GM19463 (cell line): ENCODE measurements around the gene DDOST.
A peak's percentile ranks its signal among the peaks of the same experiment; 100 is the strongest.

ENCODE experiments used
- ATAC-seq: cut with Tn5 transposase; IDR thresholded peaks from one replicate; pipeline ENCODE4 v1.9.1; 2021; ENCODE audit warnings: mild to moderate bottlenecking, moderate library complexity; ENCODE audit not compliant: unreplicated experiment

DDOST gene

DNA sequence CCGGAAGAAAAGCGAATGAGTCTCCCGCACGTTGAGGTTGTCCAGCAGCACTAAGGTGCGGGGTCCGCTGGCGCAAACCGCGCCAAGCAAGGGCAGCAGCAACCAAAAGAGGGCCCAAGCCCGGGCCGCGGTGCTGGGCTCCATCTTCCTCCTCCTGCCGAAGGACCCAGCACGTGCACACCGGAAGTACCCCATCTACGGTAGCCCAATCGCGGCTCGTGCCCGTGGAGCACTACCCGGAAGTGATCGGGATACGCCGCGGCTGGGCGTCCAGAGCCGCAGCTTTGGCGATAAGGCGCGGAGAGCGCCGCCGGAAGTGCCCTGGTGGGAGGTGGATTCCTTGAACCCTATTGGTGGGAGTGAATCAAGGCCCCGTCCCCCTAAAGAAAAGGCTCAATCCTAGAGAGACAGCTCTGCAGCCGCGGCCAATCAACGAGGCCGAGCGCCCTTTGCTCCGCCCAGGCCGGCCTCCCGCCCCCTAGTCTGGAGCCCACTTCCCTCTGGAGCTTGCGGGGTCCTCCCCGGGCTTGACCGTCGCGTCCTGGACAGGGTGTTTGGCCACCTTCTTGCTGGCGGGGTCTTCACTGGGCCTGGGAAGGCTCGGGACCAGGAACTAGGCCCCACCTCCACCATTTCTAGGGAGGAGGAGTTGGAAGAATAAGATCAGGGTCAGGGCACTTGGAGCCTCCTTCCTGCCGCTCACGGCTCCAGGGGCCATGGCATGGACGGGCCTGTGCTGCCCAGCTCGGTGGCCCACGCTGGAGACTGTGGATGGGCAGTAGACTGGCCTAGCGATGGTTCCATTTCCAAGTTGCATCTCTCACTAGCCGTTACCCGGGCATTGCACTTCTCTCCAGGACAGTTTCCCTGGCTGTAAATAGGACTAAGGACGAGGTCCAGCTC lies at the start of gene DDOST:
Gene DDOST, minus strand, starts transcription at position 163 of the 903 bp plus-strand sequence. Its CDS starts 19 bp downstream, at position 144.
- peak; percentile 94 for ATAC-seq

DNA sequence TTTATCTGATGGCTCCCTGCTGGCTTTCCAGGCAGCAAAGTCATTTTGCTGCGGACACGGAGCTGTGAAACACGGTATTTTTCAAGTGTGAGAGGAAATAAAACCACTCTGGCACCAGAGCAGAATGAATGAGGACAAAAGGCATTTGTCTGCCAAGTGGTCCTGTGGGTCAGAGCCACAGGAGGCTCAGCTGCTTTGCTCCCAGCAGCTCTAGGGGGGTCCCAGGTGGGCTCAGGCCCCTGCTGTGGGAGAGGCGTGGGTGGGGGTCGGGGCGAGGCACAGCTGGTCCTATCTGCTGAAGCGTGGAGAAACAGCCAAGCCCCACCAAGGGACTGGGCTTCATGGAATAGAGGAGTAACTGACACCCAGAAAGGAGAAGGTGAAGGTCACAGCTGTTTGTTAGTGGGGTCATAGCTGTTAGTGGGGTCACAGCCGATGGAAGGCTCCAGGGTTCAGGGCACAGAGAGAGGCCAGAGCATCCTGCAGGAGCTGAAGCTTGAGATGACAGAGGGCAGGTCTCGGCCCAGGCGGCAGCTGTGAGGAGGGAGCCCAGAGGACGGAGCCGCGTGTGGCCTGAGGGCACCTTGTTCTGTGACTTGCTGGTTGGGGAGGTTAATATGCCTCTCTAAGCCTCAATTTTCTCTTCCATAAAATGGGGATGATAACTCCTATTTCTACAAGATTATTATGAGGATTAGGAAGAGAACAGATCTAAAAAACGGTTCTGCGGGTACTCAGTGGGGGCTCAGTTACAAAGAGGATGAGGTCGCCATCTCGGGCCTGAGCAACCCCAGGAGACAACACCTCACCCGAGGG lies 49.5 kb upstream of the DDOST start:
- ATAC-seq, result no peak

DNA sequence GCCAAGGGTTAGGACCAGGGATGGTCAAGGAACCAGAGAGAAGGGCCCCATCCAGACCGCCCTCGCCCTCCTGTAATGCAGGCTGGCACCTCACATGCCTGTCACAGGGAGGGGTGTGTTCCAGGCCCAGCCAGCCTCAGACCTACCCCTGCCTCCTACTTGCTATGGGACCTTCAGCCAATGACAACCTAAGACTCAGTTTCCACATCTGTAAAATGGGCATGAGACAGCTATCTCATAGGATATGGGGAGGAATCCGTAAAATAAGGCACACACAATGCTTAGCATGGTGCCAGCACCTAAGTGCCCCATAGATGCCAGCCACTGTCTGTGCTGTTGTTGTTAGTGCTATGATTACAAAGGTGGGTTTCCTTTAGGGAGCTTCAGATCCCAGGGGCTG lies 48.7 kb upstream of the DDOST start:
- no peak for ATAC-seq

DNA sequence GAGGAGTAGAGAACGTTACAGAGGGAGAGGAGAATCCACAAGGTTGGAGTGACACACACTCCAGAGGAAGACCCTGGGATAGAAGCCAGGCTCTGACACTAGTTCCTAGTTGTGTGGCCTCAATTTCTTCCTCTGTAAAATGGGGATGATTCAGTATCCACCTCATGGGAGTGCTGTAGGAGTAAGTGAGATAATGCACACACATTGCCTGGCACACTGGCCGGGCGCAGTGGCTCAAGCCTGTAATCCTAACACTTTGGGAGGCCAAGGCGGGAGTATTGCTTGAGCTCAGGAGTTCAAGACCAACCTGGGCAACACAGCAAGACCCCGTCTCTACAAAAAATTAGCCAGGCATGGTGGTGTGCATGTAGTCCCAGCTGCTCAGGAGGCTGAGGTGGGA lies 47.7 kb upstream of the DDOST start:
- ATAC-seq, result no peak

DNA sequence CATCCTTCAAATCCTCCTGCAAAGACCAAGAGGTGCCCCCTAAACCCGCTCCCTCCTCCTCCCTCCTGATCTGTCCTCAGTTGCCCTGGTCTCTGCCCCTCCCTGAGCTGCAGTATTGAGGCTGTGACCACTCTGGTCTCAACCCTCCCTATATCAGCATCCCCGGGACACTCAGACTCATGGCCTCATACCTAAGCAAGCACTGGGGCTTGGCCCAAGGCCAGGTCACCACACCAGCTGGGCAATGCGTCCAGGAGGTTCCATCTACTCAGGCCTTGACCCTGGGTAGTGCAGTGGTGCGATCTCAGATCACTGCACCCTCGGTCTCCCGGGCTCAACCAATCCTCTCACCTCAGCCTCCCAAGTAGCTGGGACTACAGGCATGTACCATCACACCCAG lies 46.9 kb upstream of the DDOST start:
- no peak for ATAC-seq

DNA sequence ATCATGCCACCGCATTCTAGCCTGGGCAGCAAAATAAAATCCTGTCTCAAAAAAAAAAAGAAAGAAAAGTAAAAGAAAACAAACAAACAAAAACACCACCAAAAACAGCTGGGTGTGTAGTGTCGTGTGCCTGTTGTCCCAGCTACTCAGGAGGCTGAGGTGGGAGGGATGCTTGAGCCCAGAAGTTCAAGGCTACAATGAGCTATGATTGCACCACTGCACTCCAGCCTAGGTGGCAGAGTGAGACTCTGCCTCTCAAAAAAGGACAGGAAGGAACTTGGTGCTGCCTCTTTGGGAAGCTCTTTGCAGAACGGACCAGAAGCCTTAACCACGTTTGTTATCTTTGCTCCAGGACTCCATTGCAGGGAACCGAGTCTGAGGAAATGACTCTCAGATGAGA lies 45.7 kb upstream of the DDOST start:
- ATAC-seq, result no peak

DNA sequence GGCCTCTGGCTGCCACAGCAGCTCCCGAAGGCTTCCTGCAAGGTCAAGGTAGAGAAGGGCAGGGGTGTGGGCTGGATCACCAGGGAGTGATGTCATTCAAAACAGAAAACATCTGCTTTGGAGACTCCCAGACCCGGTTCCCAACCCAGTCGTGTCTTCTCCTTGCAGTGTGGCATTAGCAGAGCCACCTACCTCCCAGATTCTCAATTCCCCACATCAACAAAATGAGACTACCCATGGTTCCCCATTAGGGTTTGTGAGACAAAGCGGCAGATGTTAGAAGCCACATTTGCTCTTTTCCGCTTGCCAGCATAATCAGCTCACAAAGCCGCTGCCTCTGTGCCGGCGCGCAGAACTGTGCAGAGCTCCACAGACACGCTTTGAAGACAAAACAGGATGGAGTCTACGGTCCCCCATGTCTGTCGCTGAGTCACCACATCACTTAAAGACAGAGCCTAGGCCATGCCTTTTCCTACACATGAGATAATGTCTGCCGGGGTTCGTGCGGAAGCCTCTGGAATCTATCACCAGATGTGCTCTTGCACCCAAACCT lies 44.1 kb upstream of the DDOST start:
- no peak for ATAC-seq

DNA sequence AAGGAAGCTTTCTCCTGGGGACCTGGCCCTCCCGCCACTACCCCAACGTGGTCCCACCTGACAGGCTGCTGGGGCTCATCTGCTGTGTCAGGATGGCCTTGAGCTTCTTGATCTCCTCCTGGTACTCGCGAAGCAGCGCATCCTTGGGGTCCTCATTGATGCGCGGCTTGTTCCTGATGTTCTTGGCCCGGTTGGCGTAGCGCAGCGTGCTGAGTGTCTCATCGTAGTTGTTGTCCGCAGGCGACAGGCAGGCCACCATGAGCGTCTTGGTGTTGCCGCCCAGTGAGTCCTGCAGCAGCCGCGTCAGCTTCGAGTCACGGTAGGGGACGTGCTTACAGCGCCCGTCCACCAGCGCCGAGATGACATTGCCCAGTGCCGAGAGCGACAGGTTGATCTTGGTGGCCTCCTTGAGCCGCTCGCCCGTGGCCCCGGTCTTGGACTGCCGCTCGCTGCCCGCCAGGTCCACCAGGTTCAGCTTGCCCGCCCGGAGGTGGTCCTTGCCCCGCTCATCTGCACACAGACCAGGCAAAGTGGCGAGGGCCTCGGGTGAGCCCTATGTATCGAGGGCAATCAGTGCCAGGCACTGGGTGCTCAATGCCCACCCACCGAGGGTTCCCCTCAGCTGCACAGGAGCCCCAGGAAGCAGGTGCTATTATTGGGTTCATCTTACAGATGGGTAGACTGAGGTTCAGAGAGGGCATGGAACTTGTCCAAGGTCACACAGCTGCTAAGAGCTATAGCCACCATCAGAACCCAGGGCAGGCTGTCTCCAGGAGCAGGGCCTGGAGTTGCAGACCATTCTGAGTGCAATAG lies 43.4 kb upstream of the DDOST start:
- ATAC-seq, result no peak

DNA sequence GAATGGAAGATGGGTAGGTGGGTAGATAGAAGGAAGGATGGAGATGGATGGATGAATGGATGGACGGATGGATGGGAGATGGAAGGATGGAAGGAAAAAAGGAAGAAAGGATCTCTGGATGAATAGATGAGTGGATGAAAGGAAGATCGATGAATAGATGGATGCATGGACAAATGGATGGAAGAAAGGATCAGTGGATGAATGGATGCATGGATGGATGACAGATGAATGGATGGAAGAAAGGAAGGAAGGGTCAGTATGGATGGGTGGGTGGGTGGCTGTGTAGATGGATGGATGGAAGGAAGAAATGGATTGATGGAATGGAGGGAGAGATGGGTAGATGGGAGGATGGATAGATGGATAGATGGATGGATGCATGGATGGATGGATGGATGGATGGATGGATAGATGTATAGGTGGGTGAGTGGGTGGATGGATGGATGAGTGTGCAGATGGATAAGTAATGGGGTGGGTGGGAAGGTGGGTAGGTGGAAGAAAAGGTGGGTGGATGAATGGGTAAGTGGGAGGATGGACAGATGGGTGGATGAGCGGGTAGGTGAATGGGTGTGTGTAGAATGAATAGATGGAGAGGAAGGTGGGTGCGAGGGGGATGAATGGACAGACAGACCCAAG lies 42.1 kb upstream of the DDOST start:
- no peak for ATAC-seq

DNA sequence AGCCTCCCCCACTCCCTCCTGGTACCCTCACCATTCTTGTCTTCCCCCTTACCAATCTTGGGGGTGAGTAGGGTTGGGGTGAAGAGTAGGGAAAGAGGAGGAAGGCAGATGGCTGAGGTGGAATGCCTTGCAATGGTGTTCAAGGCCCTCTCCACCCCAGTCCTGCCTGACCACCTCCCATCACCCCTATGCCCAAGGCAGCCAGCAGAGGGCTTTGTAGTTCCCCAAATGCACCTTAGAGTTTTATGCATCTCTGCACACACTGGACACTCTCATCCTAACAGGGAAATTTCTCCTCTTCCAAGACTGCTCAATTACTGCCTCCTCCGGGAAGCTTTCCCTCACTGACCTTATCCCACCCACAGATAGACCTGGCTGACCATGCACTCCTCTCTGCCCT lies 41.2 kb upstream of the DDOST start:
- ATAC-seq, result no peak

DNA sequence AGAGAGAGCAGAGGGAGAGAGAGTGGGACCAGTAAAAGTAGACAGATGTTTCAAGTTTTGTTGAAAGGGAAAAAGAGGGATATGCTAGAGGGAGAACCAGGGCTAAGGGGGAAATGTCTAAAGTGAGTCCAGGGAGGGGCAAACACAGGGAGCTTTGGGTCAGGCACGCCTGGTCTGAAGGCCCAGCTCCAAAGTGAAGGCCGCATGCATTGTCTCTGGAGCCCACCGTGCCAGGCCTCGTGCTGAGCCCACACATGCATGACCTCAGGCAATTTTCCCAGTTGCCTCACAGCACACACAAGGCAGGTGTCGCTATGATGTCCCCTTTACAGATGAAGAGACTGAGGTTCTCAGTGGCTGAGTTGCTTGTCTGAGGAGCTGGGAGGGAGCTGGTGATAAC lies 40.7 kb upstream of the DDOST start:
- ATAC-seq, result no peak

DNA sequence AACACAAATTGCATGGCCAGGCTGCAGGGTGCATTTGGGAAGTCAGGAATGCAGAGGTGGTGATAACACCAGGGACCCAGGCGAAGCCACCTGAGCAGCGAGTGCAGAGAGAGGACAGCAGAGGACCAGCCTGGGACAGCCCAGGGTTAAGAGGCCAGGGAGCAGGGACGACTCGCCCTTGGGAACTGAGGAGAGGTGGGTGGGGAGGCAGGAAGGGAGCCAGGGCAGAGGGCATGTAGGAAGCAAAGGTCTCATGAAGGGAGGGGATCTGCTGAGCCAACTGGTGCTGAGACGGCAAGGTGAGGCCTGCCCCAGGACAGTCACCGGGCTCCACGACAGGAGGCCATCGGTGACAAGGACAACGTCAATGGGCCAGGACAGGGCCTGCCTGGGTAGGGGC lies 40.3 kb upstream of the DDOST start:
- ATAC-seq, result no peak

DNA sequence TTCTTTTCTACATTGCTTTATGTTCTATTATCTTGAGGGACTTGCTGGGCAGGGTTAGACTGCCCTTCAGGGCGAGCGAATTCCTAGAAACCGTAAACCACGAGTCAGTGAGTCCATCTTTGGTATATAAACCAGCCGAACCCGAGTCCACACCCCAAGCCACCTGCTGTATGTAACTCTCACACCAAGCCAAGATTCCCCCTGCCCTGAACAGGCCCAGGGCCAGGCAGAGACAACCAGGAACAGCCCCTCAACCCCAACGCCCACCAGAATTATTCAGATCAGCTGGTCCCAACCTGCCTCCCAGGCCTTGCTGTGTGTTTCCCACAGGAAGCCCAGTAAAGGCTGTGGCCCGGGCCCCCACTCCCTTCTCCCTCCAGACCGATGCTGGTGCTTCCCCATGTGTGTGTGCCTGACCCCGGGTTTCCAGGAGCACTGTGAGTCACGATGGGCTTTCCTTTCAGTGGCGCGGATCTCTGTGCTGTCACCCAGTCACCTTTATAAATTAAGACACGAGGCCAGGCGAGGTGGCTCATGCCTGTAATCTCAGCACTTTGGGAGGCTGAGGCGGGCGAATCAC lies 39.6 kb upstream of the DDOST start:
- no peak for ATAC-seq

DNA sequence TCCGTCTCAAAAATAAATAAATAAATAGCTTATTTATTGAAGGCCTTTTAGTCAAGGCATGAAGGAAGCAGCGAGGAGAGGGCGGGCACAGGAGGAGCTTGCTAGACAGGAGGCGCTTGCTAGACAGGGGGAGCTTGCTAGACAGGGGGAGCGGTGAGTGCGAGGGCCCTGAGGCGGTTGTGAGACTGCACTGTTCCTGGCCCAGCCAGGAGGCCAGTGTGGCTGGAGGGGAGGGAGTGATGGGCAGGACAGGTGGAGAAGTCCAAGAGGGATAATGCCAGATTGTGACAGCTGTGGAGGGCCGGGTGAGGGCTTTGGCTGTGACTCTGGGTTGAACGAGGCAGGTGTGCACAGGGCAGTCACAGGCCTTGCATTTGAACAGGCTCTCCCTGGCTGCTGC lies 38.4 kb upstream of the DDOST start:
- ATAC-seq, result no peak

DNA sequence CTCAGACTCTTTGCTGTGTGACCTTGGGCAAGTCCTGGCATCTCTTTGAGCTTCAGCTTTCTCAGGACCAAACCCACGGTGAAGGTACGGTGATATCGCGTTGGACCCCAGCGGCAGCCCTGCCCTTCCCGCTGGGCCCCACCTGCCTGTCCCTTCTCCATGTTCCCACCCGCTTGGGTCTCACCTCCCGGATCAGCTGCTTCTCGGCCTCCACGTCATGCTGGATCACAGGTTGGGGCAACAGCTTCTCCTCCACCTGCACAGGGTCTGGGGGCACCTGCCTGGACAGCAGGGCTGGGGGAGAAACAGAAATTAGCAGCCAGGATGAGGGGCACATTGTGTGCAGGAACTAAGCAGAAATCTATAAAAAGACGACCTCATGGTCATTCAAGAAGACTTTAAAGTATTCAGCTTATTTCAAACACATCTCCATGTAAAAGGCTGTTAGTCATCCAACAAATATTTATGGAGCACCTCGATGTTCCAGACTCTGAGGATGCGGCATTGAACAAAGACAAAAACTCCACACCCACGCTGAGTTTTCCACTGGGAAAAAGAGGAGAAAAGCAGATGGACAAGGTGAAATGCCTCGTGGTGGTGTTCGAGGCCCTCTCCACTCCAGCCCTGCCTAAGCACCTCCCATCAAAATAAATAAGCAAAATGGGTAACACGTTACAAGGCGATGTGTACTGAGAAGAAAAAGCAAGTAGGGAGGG lies 37.2 kb upstream of the DDOST start:
- ATAC-seq, result no peak

DNA sequence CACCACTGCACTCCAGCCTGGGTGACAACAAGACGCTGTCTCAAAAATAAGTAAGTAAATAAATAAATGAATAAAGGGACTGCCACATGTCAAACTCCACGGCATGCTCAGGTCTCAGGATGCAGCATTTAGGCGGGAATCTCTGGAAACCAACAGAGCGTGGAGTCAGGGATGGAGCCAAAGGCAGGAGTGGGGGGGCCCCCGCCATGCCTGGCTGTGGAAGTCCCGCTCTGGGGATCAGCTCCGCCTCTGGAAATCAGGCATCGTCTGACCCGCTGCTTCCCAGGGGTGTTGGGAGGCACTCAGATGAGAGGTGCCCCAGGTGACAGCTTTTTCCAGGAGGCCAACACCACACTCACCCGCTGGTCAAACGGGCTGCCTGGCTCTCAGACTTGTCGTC lies 36.4 kb upstream of the DDOST start:
- ATAC-seq, result no peak

DNA sequence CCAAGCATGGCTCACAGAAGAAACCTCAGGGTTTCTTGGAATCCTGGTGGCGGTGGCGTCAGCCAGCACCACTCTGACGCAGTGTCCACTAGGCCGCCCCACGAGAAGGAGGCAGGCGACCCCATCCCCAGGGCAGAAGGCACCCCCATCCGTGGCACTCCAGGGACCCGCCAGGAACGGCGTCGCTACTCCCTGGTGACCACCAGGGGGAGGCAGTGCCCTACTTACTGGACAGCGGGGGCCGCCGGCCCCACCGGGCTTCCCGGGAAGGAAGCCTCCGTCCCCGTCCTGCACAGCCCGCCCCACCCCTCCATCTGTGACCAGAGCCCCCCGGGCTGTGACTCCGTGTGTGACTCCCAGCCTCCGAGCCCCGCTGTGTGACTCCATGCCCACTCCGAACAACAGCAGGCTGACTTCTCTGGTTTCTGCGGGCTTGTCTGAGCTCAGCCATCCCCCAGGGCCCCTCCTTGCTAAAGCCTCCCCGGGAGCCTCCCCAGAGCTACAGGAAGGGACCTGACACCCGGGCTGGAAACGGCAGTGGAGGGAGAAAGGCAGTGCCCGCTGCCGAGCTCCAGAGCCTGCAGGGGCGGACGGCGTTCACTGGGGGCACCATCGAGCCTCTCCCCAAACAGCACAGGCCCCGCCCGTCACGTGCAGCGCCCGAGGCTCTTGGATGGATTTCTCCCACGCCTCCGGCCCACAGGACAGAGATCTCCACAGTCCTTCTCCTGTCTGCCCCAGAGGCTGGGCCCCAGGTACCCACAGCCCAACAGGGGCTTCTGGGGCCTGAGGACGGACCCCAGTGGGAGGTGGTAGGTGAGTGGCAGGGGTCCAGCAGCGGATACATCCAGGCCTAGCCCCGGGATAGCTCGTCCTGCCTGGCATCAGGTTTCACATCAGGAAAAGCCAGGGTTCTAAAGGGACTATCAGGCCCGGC lies 35.5 kb upstream of the DDOST start:
- ATAC-seq, result peak; percentile 72

DNA sequence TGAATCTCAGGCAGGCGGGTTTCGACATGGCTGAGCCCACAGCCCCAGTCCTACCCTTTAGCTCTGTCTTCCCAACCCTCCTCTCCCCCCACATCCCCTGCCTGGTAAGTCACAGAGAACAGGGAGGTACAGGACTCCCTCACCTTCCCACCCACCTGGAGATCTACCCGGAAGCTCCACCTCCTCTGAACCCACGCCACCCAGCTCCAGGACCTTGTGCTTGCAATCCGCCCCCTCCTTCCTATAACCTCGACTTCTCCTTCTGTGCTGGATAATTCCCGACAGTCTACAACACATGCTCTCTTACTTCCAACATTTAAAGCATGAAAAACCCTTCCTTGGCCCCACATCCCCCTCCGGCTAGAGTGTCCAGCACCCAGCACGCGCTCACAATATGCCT lies 34.3 kb upstream of the DDOST start:
- ATAC-seq, result no peak
